NB4 (cell line): ENCODE measurements around the gene DHRS3.

Source experiments
- MAX ChIP-seq: IDR thresholded peaks from 2 replicates; pipeline ENCODE4 v1.6.1; 2011; ENCODE audit warnings: low read depth, low read length
- POLR2A ChIP-seq: IDR thresholded peaks from 2 replicates; pipeline ENCODE4 v1.6.1; 2011; ENCODE audit warnings: mild to moderate bottlenecking; ENCODE audit not compliant: insufficient read length; ENCODE audit errors: extremely low read depth
- TF ChIP-seq, protein P1 (sequence below): IDR thresholded peaks from one replicate; pipeline ENCODE4 v1.5.1; 2012; ENCODE audit warnings: low read depth, low read length

GRCh38 chr1:12582649-12583048 lies 35.4 kb downstream of the DHRS3 start:
- no peak for TF ChIP-seq POLR2A
- TF ChIP-seq MAX: no peak
- TF ChIP-seq, protein P1, sequence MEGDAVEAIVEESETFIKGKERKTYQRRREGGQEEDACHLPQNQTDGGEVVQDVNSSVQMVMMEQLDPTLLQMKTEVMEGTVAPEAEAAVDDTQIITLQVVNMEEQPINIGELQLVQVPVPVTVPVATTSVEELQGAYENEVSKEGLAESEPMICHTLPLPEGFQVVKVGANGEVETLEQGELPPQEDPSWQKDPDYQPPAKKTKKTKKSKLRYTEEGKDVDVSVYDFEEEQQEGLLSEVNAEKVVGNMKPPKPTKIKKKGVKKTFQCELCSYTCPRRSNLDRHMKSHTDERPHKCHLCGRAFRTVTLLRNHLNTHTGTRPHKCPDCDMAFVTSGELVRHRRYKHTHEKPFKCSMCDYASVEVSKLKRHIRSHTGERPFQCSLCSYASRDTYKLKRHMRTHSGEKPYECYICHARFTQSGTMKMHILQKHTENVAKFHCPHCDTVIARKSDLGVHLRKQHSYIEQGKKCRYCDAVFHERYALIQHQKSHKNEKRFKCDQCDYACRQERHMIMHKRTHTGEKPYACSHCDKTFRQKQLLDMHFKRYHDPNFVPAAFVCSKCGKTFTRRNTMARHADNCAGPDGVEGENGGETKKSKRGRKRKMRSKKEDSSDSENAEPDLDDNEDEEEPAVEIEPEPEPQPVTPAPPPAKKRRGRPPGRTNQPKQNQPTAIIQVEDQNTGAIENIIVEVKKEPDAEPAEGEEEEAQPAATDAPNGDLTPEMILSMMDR: no peak
